Ectodermal cell (in vitro differentiated cells): ENCODE results near the gene SMIM12. TPM values are rescaled to one million over a fixed set of nuclear protein-coding genes. Genes with fewer than 3 reads are reported as not detected.
A peak's percentile ranks its signal among the peaks of the same experiment; 100 is the strongest.

ENCODE experiments used
- H3K27ac ChIP-seq: 2 replicates; pipeline ENCODE4 v1.7.0; 2013; ENCODE audit warnings: mild to moderate bottlenecking, low read depth, low read length; ENCODE audit not compliant: insufficient read depth, poor library complexity, severe bottlenecking
- H3K27me3 ChIP-seq: 2 replicates; pipeline ENCODE4 v1.7.0; 2013; ENCODE audit warnings: mild to moderate bottlenecking, low read length; ENCODE audit not compliant: insufficient read depth, control insufficient read depth, poor library complexity, severe bottlenecking
- H3K36me3 ChIP-seq: one replicate; pipeline ENCODE4 v1.7.0; 2013; ENCODE audit warnings: low read length; ENCODE audit not compliant: control insufficient read depth, insufficient read depth
- H3K4me1 ChIP-seq: one replicate; pipeline ENCODE4 v1.7.0; 2013; ENCODE audit warnings: low read length; ENCODE audit not compliant: control insufficient read depth, insufficient read depth
- H3K4me3 ChIP-seq: 2 replicates; pipeline ENCODE4 v1.7.0; 2013; ENCODE audit warnings: low read depth, low read length, control low read depth; ENCODE audit not compliant: insufficient read depth
- H3K9me3 ChIP-seq: 2 replicates; pipeline ENCODE4 v1.7.0; 2013; ENCODE audit warnings: mild to moderate bottlenecking, low read length, moderate library complexity; ENCODE audit not compliant: control insufficient read depth
- WGBS, 2 experiments: methylation state at CpG; one replicate each; pipeline ENCODE4 v1.1.7; 2013; ENCODE audit warnings: missing lambda C conversion rate in 2 of 2; 5-methylcytosine and 5-hydroxymethylcytosine counted together
- polyA plus RNA-seq, 4 experiments: library from polyadenylated mRNA; stranded (reverse); fragments of 50-300 nt; gene quantifications; one replicate each; pipeline ENCODE4 v1.2.3, GENCODE V29; 2013

The SMIM12 gene, protein sequence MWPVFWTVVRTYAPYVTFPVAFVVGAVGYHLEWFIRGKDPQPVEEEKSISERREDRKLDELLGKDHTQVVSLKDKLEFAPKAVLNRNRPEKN
- polyA plus RNA-seq (2013, experiment 1 of 4) = 32.9 TPM
- polyA plus RNA-seq (2013, experiment 2 of 4) = 30.4 TPM
- polyA plus RNA-seq (2013, experiment 3 of 4) = 22.5 TPM
- 29.1 TPM for polyA plus RNA-seq (2013, experiment 4 of 4)

GRCh38 chr1:34859446-34860200 lies at the start of gene SMIM12:
TSS of gene SMIM12 (minus strand) at chr1:34859749. CDS start at chr1:34855977, 3,772 bp downstream.
- no peak within 1 kb of the TSS for H3K27ac ChIP-seq
- 2 to 3% methylated on average over 46 to 47 of the region's 47 CpGs for WGBS, 2 experiments

DNA sequence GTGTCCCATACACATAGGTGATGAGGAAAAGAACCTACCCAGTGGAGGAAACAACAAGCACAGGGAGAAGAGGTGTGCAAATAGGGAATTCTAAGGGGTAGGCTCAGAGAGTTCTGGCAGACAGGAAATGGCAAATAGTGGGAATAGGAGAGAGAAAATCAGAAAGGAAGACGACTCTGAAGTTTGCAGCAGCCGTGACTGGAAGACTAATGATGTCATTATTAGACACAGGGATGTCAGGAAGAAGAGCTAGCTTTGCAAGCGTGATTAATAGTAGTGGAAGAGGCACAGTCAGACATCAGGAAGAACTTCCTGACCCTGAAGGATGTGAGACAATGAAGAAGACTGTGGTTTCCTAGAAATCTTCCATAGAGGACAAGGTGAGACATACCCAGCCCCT lies 48.8 kb upstream of the SMIM12 start:
- no peaks in the 10 kb centered on the region for H3K9me3 ChIP-seq

More at GRCh38 chr1:34859446-34860200, at the start of gene SMIM12:
- peaks cover 10% of the 10 kb centered on the region for H3K36me3 ChIP-seq
- H3K27me3 ChIP-seq = peaks cover 21% of the 10 kb centered on the region
- H3K4me3 ChIP-seq = peak within 1 kb of the TSS; percentile 68
- H3K4me1 ChIP-seq = peaks cover 4% of the 10 kb centered on the region
- H3K9me3 ChIP-seq = no peaks in the 10 kb centered on the region

GRCh38 chr1:34907487-34908090 lies 48.0 kb upstream of the SMIM12 start:
- Histone ChIP-seq H3K27me3 (no peaks in the 10 kb centered on the region), H3K4me3 (no peak overlapping the region), H3K27ac (no peak overlapping the region), H3K4me1 (no peaks in the 10 kb centered on the region), H3K9me3 (no peaks in the 10 kb centered on the region), H3K36me3 (no peaks in the 10 kb centered on the region)
- 66 to 68% methylated on average over 5 of the region's 5 CpGs for WGBS, 2 experiments

More for the DNA sequence above, 48.8 kb upstream of the SMIM12 start:
- WGBS, 2 experiments = 79 to 82% methylated on average over 3 of the region's 3 CpGs
- H3K4me3 ChIP-seq = no peak overlapping the region
- no peaks in the 10 kb centered on the region for H3K4me1 ChIP-seq
- H3K27ac ChIP-seq = no peak overlapping the region
- no peaks in the 10 kb centered on the region for H3K27me3 ChIP-seq
- H3K36me3 ChIP-seq = no peaks in the 10 kb centered on the region

DNA sequence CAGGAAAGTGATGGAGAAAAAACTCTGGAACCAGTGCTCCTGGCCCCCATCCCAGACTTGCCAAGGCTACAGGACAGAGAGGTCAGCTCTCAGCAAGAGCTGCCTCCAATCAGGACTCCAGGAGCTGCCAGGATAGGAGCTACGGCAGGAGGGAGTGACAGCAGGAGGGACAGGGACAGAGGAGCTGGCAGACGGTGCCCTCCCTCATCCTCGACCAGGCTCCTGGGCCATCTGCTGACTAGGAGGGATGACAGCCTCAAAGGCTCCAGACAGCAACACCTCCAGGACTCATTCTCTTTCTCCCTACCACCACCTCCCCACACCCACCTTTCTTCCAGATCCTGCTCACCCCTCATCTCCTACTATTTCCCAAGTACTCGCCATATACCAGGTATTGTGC lies 47.2 kb upstream of the SMIM12 start:
- Histone ChIP-seq H3K27ac (no peak overlapping the region), H3K4me1 (no peaks in the 10 kb centered on the region), H3K36me3 (no peaks in the 10 kb centered on the region), H3K4me3 (no peak overlapping the region), H3K27me3 (no peaks in the 10 kb centered on the region), H3K9me3 (no peaks in the 10 kb centered on the region)
- WGBS, 2 experiments = 60 to 67% methylated on average over 4 of the region's 4 CpGs

DNA sequence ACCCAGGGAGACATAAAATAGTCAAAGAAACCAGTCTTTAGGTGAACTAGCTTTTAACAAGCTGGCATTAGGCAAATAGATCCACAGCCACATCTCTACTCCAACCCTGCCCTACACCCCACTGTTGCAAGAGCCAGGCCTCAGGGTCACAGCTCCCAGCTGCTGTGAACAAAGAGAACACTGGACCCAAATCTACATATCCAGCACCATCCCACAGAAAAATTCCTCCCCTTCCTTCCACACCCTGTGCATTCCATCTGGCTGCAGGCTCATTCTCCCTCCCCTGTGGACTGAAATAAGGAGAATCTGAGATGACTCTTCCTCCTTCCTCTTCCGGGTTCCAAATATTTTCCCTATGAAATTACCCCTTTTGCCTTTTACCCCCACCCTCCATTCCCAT lies 46.7 kb upstream of the SMIM12 start:
- 81 to 100% methylated on average over 1 of the region's 1 CpG for WGBS, 2 experiments
- no peaks in the 10 kb centered on the region for H3K4me1 ChIP-seq
- H3K4me3 ChIP-seq = no peak overlapping the region
- H3K27me3 ChIP-seq = no peaks in the 10 kb centered on the region
- H3K9me3 ChIP-seq = no peaks in the 10 kb centered on the region
- no peaks in the 10 kb centered on the region for H3K36me3 ChIP-seq
- no peak overlapping the region for H3K27ac ChIP-seq

DNA sequence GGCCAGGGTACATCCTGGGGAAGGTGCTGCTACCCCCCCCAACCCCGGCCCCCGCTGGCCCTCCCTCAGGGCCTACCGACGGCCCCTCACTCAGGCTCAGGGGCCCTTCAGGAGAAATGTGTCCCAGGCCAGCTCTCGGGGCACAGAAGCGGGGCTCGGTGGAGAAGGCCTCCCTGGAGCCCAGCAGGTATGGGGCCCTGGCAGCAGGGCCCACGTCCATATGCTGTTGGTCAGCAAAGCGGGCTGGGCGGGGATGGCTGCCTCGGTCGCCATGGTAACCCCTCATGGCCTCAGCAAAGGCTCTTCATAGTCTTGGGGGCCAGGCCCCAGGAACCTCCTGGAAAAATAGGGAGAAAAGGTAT lies 45.5 kb upstream of the SMIM12 start:
- WGBS, 2 experiments = 90% methylated on average over 12 of the region's 12 CpGs
- H3K9me3 ChIP-seq = no peaks in the 10 kb centered on the region
- H3K4me3 ChIP-seq = no peak overlapping the region
- H3K4me1 ChIP-seq = no peaks in the 10 kb centered on the region
- H3K27ac ChIP-seq = no peak overlapping the region
- no peaks in the 10 kb centered on the region for H3K36me3 ChIP-seq
- H3K27me3 ChIP-seq = no peaks in the 10 kb centered on the region

- H3K27me3 ChIP-seq = no peaks in the 10 kb centered on the region
- 94 to 96% methylated on average over 33 of the region's 33 CpGs for WGBS, 2 experiments
- no peak overlapping the region for H3K4me3 ChIP-seq
- no peaks in the 10 kb centered on the region for H3K36me3 ChIP-seq
- no peak overlapping the region for H3K27ac ChIP-seq
- H3K4me1 ChIP-seq = no peaks in the 10 kb centered on the region
- no peaks in the 10 kb centered on the region for H3K9me3 ChIP-seq
These were observed 44.9 kb upstream of the SMIM12 start for GRCh38 chr1:34904236-34905097.

- WGBS, 2 experiments = 86% methylated on average over 7 of the region's 7 CpGs
- Histone ChIP-seq H3K9me3 (no peaks in the 10 kb centered on the region), H3K27me3 (no peaks in the 10 kb centered on the region), H3K36me3 (no peaks in the 10 kb centered on the region), H3K27ac (no peak overlapping the region), H3K4me1 (no peaks in the 10 kb centered on the region), H3K4me3 (no peak overlapping the region)
These were observed 42.4 kb upstream of the SMIM12 start for GRCh38 chr1:34901919-34902318.

- H3K4me3 ChIP-seq = no peak overlapping the region
- no peaks in the 10 kb centered on the region for H3K4me1 ChIP-seq
- no peaks in the 10 kb centered on the region for H3K9me3 ChIP-seq
- 84 to 86% methylated on average over 13 of the region's 13 CpGs for WGBS, 2 experiments
- no peaks in the 10 kb centered on the region for H3K36me3 ChIP-seq
- H3K27ac ChIP-seq = no peak overlapping the region
- no peaks in the 10 kb centered on the region for H3K27me3 ChIP-seq
These were observed 41.4 kb upstream of the SMIM12 start for GRCh38 chr1:34900775-34901502.
